Measurements from ENCODE around the gene HNF1B.

GRCh38 chr17:37717627-37718323 lies 27.1 kb downstream of the HNF1B start:
- TF ChIP-seq CTCF (IDR thresholded peaks at IDR 0.05; ENCODE audit: low read length) (no peak), EZH2phosphoT487 (IDR thresholded peaks at IDR 0.05; ENCODE audit: low read length) (no peak)
